Vagina (tissue), 2 donors: ENCODE measurements around the gene GDI1. TPM values are rescaled to one million over a fixed set of nuclear protein-coding genes. Genes with fewer than 3 reads are reported as not detected.

Source experiments
- DNase-seq, 2 donors: peaks; one replicate each; pipeline ENCODE4 v3.0.0-alpha.2; 2017; ENCODE audit errors: extremely low spot score in 2 of 2
- H3K27ac ChIP-seq: fragments of 200-600 bp; sonication (generic); one replicate; pipeline ENCODE4 v1.5.1; 2019
- H3K27me3 ChIP-seq: fragments of 200-600 bp; sonication (generic); one replicate; pipeline ENCODE4 v1.5.1; 2019
- H3K36me3 ChIP-seq, 2 donors: fragments of 200-600 bp; sonication (generic); one replicate each; pipeline ENCODE4 v1.5.1; 2017 to 2019
- H3K4me1 ChIP-seq: fragments of 200-600 bp; sonication (generic); one replicate; pipeline ENCODE4 v1.5.1; 2019
- H3K4me3 ChIP-seq, 2 donors: fragments of 200-600 bp; sonication (generic); 1 replicate in 1 of 2; 2 replicates in 1 of 2; pipeline ENCODE4 v1.5.1; 2016 to 2019
- H3K9me3 ChIP-seq: fragments of 200-600 bp; sonication (generic); one replicate; pipeline ENCODE4 v1.5.1; 2019
- POLR2A ChIP-seq, 2 donors: fragments of 450-650 bp; IDR thresholded peaks; one replicate each; pipeline ENCODE4 v1.6.1; 2017; ENCODE audit warnings: antibody characterized with exemption in 2 of 2, mild to moderate bottlenecking in 2 of 2, moderate library complexity in 2 of 2
- POLR2AphosphoS5 ChIP-seq, 2 donors: sonication (generic); formaldehyde crosslinking; IDR thresholded peaks; one replicate each; pipeline ENCODE4 v1.9.0; 2017; ENCODE audit warnings: antibody characterized with exemption in 2 of 2, mild to moderate bottlenecking in 2 of 2, low read depth in 1 of 2; ENCODE audit not compliant: insufficient read depth in 1 of 2
- intact Hi-C: fragments of 100-400 bp; cut with DNase I; formaldehyde crosslinking; loops from one replicate; pipeline ENCODE4 v1.15.1; 2023
- microRNA-seq: library from miRNA; unstranded; fragments of <30 nt; microRNA quantifications from one replicate; pipeline ENCODE4, GENCODE V29; 2017; ENCODE audit warnings: borderline number of aligned reads, borderline replicate concordance
- small RNA-seq: library from RNA; depleted of rRNA; stranded (forward); fragments of <200 nt; gene quantifications from one replicate; pipeline ENCODE3, GENCODE V24; 2016
- total RNA-seq: library from RNA; depleted of rRNA; stranded (reverse); fragments of >200 nt; gene quantifications from one replicate; pipeline ENCODE4 v1.2.3, GENCODE V29; 2016
- TF ChIP-seq, protein P1 (sequence below), 3 experiments: fragments of 450-650 bp in 2 of 3; fragments of 200-600 bp in 1 of 3; sonication (generic) in 1 of 3; IDR thresholded peaks; one replicate each; pipeline ENCODE4 v1.5.1; 2017 to 2019; ENCODE audit warnings: antibody characterized with exemption in 3 of 3, mild to moderate bottlenecking in 2 of 3, moderate library complexity in 2 of 3

GDI1 gene
- total RNA-seq, 1 donor from 2014 or later: 116 TPM

DNA sequence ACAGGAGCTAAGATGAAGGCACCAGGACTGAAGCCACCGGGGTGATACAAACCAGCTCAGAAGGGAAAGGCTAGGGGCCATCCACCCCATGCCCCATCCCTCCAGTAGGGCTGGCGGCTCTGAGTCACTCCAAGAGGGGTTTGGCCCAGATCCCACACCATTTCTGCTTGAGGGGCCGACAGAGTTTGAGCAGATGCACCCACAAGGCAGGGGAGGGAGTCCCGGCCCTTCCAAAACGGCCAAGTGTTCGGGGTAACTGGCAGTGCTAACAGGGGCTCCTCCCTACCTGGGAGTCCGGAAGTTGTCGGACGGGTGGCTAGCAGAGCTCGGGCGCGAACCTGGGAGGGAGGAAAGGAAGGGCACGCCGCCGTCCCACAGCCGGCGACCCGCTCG lies 53.1 kb downstream of the GDI1 start:
- Histone ChIP-seq H3K4me1 (peaks cover 23% of the 10 kb centered on the region), H3K27ac (peak overlapping the region; percentile 90), H3K36me3 (peaks cover 0 to 4% of the 10 kb centered on the region in 2 donors), H3K4me3 (peak overlapping the region; percentile 59 to 72), H3K9me3 (no peaks in the 10 kb centered on the region), H3K27me3 (no peaks in the 10 kb centered on the region)
- intact Hi-C loops: no loop called here
- TF ChIP-seq POLR2AphosphoS5 (IDR thresholded peaks at IDR 0.05; ENCODE audit: insufficient read depth in 1 of 2, low read depth in 1 of 2): no peak
- TF ChIP-seq POLR2A (IDR thresholded peaks at IDR 0.05): no peak
- TF ChIP-seq, protein P1, sequence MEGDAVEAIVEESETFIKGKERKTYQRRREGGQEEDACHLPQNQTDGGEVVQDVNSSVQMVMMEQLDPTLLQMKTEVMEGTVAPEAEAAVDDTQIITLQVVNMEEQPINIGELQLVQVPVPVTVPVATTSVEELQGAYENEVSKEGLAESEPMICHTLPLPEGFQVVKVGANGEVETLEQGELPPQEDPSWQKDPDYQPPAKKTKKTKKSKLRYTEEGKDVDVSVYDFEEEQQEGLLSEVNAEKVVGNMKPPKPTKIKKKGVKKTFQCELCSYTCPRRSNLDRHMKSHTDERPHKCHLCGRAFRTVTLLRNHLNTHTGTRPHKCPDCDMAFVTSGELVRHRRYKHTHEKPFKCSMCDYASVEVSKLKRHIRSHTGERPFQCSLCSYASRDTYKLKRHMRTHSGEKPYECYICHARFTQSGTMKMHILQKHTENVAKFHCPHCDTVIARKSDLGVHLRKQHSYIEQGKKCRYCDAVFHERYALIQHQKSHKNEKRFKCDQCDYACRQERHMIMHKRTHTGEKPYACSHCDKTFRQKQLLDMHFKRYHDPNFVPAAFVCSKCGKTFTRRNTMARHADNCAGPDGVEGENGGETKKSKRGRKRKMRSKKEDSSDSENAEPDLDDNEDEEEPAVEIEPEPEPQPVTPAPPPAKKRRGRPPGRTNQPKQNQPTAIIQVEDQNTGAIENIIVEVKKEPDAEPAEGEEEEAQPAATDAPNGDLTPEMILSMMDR (IDR thresholded peaks at IDR 0.05): no peak
- DNase-seq: no peak

GRCh38 chrX:154490414-154491083 lies 53.6 kb downstream of the GDI1 start, which contains the start of gene SLC10A3:
Gene SLC10A3 (minus strand): TSS chrX:154490629. CDS start chrX:154488940, 1,689 bp downstream.
- H3K27ac ChIP-seq: peak within 1 kb of the TSS; percentile 90
- peak in 1 of 2 donors; percentile 96 for DNase-seq
- H3K4me1 ChIP-seq: peaks cover 17% of the 10 kb centered on the region
- H3K4me3 ChIP-seq: peak within 1 kb of the TSS; percentile 59 to 72
- H3K9me3 ChIP-seq: no peaks in the 10 kb centered on the region
- intact Hi-C loops: no loop called here
- H3K36me3 ChIP-seq: peaks cover 0 to 4% of the 10 kb centered on the region in 2 donors
- no peaks in the 10 kb centered on the region for H3K27me3 ChIP-seq
- TF ChIP-seq, protein P1 (IDR thresholded peaks at IDR 0.05): no peak
- TF ChIP-seq POLR2A (IDR thresholded peaks at IDR 0.05) (peak in 1 of 2 donors; percentile 82), POLR2AphosphoS5 (IDR thresholded peaks at IDR 0.05; ENCODE audit: insufficient read depth in 1 of 2, low read depth in 1 of 2) (peak; percentile 45 to 87)

Small RNAs within 50 kb of the gene (microRNA-seq; reads per million reads assigned to microRNA genes)
- gene MIR6858: 7.7 reads per million, percentile 17 among the genes with 10 or more reads in this experiment

Small RNAs within 50 kb of the gene (small RNA-seq; reads per million reads assigned to genes)
- gene MIR6858 (not detected), gene SNORA70 (not detected)

Other genes with a start within 250 kb of the GDI1 start
- not detected for gene OPN1MW2, start 217.4 kb upstream of the GDI1 start, total RNA-seq
- not detected for gene OPN1MW3, start 179.6 kb upstream of the GDI1 start, total RNA-seq
- gene TEX28, start 142.0 kb upstream of the GDI1 start, total RNA-seq: not detected
- gene TKTL1, start 141.4 kb upstream of the GDI1 start, total RNA-seq: not detected
- gene FLNA, start 62.5 kb upstream of the GDI1 start, total RNA-seq: 1,247 TPM
- 59.2 TPM for gene EMD, start 57.9 kb upstream of the GDI1 start, total RNA-seq
- gene RPL10, start 38.8 kb upstream of the GDI1 start, total RNA-seq: 3,948 TPM
- 52.1 TPM for gene DNASE1L1, start 27.9 kb upstream of the GDI1 start, total RNA-seq
- gene TAFAZZIN, start 25.6 kb upstream of the GDI1 start, total RNA-seq: 59.2 TPM
- 54.5 TPM for gene ATP6AP1, start 8.5 kb upstream of the GDI1 start, total RNA-seq
- gene FAM50A, start 7.0 kb downstream of the GDI1 start, total RNA-seq: 33.6 TPM
- gene PLXNA3, start 21.1 kb downstream of the GDI1 start, total RNA-seq: 20.1 TPM
- gene LAGE3, start 42.1 kb downstream of the GDI1 start, total RNA-seq: 27.7 TPM
- gene UBL4A, start 49.5 kb downstream of the GDI1 start, total RNA-seq: 30.2 TPM
- 28.2 TPM for gene SLC10A3, start 53.5 kb downstream of the GDI1 start, total RNA-seq
- 59.9 TPM for gene FAM3A, start 79.1 kb downstream of the GDI1 start, total RNA-seq
- gene G6PD, start 109.7 kb downstream of the GDI1 start, total RNA-seq: 86.4 TPM
- 11.8 TPM for gene IKBKG, start 110.5 kb downstream of the GDI1 start, total RNA-seq
- not detected for gene CTAG1A, start 148.0 kb downstream of the GDI1 start, total RNA-seq
- not detected for gene CTAG1B, start 182.1 kb downstream of the GDI1 start, total RNA-seq
- not detected for gene CTAG2, start 216.4 kb downstream of the GDI1 start, total RNA-seq